Heart left ventricle (tissue), 13 donors: Measurements from ENCODE around the gene EHD1.

Source experiments
- CTCF ChIP-seq, 12 donors: fragments of 200-600 bp; sonication (generic) in 4 of 12; IDR thresholded peaks; one replicate each; pipeline versions ENCODE4 v1.5.0 to v1.8.0; 2018 to 2022; ENCODE audit warnings: antibody characterized with exemption in 12 of 12, mild to moderate bottlenecking in 5 of 12
- POLR2A ChIP-seq, 2 donors: fragments of 450-650 bp; IDR thresholded peaks; one replicate each; pipeline ENCODE4 v1.6.1; 2017; ENCODE audit warnings: antibody characterized with exemption in 2 of 2, mild to moderate bottlenecking in 2 of 2, moderate library complexity in 2 of 2
- donor health status: ischemic (EF 13 %, LVEDD 7.1; RV severe dilation, severe dysfunction).
- donor health status: DM: no; HTN: yes; CAD: no.
- donor health status: DM: no; HTN: no; CAD: no.
- donor health status: ischemic (EF 25% LVEDD 6.9; RV normal size, moderate dysfunction).
- donor health status: ischemic (EF 25% LVEDD 5.7; RV mildly dilated, moderate dysfunction).
- donor health status: ischemic (EF 35%, LVEDD 5.7; RV mildly dilated, moderate dysfunction).
- donor health status: nonischemic (EF 11% LVEDD 7.7; RV severe dilation, severe dysfunction).
- donor health status: DM: yes; HTN: yes; CAD: no.
- donor health status: PGD.
- donor health status: ischemic (EF 29% LVEDD 5.4; RV normal size, mild dysfunction).
- donor health status: nonischemic (EF 23%, LVEDD 6.1; RV moderate dilation, normal function).

- no peak for TF ChIP-seq POLR2A (IDR thresholded peaks at IDR 0.05)
- TF ChIP-seq CTCF (IDR thresholded peaks at IDR 0.05): no peak
Observed at GRCh38 chr11:64874308-64875240, 3.8 kb downstream of the EHD1 start.
